Nephron (organoid): ENCODE data around the gene RACGAP1.

ENCODE experiments used
- H3K27ac Mint-ChIP-seq, 3 experiments: 2 replicates each; pipeline ENCODE4 v1.8.0; 2020; ENCODE audit warnings: mixed read lengths in 3 of 3, mild to moderate bottlenecking in 2 of 3, moderate library complexity in 1 of 3
- H3K27me3 Mint-ChIP-seq: 2 replicates; pipeline ENCODE4 v1.8.0; 2021; ENCODE audit warnings: low read depth, mild to moderate bottlenecking, moderate library complexity, mixed read lengths
- H3K36me3 Mint-ChIP-seq: 2 replicates; pipeline ENCODE4 v1.8.0; 2020; ENCODE audit warnings: low read depth, mixed read lengths
- H3K4me1 Mint-ChIP-seq: 2 replicates; pipeline ENCODE4 v1.8.0; 2020; ENCODE audit warnings: mixed read lengths
- H3K4me3 Mint-ChIP-seq, 3 experiments: 2 replicates each; pipeline ENCODE4 v1.8.0; 2020; ENCODE audit warnings: mild to moderate bottlenecking in 3 of 3, mixed read lengths in 3 of 3, moderate library complexity in 2 of 3
- H3K9me3 Mint-ChIP-seq: 2 replicates; pipeline ENCODE4 v1.8.0; 2020; ENCODE audit warnings: mixed read lengths
- TF ChIP-seq, protein P1 (sequence below), 3 experiments: fragments of 200-600 bp; sonication (generic); IDR thresholded peaks; one replicate each; pipeline ENCODE4 v1.5.0; 2021; ENCODE audit warnings: antibody characterized with exemption in 3 of 3; ENCODE audit not compliant: unreplicated experiment in 3 of 3

RACGAP1 gene

DNA sequence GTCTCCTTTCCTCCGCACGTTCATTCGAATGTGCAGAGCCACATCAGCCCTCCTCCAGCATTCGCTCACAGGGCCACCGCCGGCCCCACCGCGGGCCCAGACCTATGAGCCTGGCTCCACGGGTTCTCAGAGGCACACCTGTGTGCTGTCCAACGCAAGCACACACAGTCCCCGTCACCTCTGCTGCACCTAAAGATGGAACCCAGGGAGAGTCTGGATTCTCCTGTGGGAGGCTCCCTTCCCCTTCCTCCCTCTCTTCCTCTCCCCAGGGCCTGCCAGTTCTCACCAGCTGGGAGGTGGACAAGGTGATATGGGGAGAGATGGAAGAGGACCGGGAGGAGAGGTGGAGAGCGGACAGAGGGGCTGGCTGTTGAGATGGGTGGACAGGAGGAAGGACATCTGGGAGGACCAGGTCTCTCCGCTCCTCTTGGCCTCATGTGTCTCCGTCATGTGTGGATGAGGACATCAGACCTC, 57.5 kb downstream of the RACGAP1 start:
- H3K4me1 Mint-ChIP-seq, result peaks cover 2% of the 10 kb centered on the region
- H3K9me3 Mint-ChIP-seq, result no peaks in the 10 kb centered on the region
- H3K36me3 Mint-ChIP-seq, result no peaks in the 10 kb centered on the region
- peak overlapping the region in 1 of 3 experiments; percentile 58 for H3K4me3 Mint-ChIP-seq
- H3K27ac Mint-ChIP-seq, result no peak overlapping the region
- TF ChIP-seq, protein P1, sequence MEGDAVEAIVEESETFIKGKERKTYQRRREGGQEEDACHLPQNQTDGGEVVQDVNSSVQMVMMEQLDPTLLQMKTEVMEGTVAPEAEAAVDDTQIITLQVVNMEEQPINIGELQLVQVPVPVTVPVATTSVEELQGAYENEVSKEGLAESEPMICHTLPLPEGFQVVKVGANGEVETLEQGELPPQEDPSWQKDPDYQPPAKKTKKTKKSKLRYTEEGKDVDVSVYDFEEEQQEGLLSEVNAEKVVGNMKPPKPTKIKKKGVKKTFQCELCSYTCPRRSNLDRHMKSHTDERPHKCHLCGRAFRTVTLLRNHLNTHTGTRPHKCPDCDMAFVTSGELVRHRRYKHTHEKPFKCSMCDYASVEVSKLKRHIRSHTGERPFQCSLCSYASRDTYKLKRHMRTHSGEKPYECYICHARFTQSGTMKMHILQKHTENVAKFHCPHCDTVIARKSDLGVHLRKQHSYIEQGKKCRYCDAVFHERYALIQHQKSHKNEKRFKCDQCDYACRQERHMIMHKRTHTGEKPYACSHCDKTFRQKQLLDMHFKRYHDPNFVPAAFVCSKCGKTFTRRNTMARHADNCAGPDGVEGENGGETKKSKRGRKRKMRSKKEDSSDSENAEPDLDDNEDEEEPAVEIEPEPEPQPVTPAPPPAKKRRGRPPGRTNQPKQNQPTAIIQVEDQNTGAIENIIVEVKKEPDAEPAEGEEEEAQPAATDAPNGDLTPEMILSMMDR (IDR thresholded peaks at IDR 0.05; ENCODE audit: unreplicated experiment in 3 of 3), result no peak
- peaks cover 48% of the 10 kb centered on the region for H3K27me3 Mint-ChIP-seq

DNA sequence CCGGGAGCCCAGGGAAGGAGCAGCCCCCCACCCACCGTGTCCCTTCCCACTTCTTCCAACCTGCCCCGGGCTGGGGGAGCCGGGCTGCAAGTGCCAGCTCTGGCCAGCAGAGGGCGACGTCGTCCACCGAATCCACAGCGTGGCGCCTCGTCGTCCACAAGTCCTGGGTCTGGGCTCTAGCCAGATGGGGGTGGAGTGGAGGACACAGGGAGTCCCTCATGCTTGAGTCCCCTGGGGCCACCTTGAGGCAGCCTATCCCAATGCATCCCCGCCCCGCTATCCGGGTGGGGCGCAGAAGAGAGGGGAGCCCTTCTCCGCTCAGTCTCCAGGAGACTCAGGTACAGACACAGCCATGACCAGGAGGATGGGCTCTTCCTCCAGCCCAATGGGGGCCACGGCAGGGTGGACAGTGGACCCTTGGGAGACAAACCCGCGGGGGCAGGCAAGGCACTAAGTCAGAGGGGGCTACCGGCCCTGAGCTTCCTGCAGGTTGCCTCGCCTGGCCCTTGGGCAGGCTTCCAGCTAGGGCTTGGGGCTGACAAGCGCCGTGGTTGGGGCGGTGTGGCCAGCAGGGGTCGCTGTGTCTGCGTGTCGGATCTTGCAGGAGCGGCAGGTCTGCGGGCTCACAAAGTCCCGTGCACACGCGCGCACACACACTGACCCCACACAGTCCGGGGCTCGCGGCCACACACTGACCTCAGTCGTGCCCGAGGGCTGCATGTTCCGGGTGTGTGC, 58.1 kb downstream of the RACGAP1 start:
- peaks cover 5% of the 10 kb centered on the region for H3K4me1 Mint-ChIP-seq
- no peaks in the 10 kb centered on the region for H3K9me3 Mint-ChIP-seq

DNA sequence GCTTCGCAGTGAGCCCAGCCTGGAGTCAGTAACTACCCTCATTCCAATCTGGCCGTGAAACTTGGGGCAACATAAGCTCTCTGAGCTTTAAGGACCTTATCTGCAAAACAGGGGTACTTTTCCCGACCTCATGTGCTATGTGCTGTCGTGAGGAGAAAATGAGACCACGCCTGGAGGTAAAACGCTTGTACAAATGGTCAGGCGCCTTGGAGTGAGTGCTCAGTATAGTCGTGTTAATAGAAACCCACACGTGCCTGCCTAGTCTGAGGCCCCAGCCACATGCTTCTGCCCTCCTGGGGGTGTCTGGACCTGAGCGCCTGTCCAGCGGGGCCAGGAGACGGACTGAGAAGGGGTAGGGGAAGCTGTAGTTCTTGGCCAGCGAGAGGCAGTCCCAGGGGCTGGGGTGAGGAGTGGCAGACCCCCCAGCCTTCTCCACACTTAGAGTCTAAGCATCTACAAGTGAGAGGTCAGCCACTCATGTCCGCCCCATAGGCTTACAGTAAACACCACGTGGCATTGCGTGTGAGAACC, 58.7 kb downstream of the RACGAP1 start:
- peaks cover 5% of the 10 kb centered on the region for H3K4me1 Mint-ChIP-seq

More for the DNA sequence above, 58.1 kb downstream of the RACGAP1 start:
- TF ChIP-seq, protein P1 (IDR thresholded peaks at IDR 0.05; ENCODE audit: unreplicated experiment in 3 of 3), result peak; percentile 81 to 86 (median 85)
- H3K27ac Mint-ChIP-seq, result peak overlapping the region in 1 of 3 experiments; percentile 23
- H3K27me3 Mint-ChIP-seq, result peaks cover 52% of the 10 kb centered on the region
- peak overlapping the region; percentile 31 to 58 (median 56) for H3K4me3 Mint-ChIP-seq
- no peaks in the 10 kb centered on the region for H3K36me3 Mint-ChIP-seq

DNA sequence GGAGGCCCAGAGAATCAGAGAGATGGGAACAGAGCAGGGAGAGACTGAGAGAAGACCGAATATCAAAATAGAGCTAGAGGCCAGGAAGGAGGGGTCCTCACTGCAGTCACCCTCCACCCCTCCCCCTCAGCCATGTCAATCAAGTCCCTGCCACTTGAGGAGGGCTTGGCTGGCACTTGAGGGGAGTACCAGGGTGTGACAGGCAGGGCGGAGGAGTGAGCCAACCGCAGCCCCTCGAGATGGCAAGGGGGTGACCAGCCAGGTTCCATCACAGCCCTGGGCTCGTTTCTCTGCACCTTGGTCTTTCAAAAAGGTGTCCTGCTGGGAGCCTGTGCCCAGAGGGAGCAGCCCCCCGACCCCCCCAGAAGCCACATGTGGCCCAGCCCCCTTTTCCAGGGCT, 59.5 kb downstream of the RACGAP1 start:
- TF ChIP-seq, protein P1 (IDR thresholded peaks at IDR 0.05; ENCODE audit: unreplicated experiment in 3 of 3), result no peak
- Mint-ChIP-seq H3K27me3 (peaks cover 57% of the 10 kb centered on the region), H3K9me3 (no peaks in the 10 kb centered on the region), H3K27ac (no peak overlapping the region), H3K36me3 (no peaks in the 10 kb centered on the region), H3K4me3 (peak overlapping the region in 1 of 3 experiments; percentile 21), H3K4me1 (peaks cover 5% of the 10 kb centered on the region)

More for the DNA sequence above, 58.7 kb downstream of the RACGAP1 start:
- H3K27me3 Mint-ChIP-seq, result peaks cover 56% of the 10 kb centered on the region
- H3K27ac Mint-ChIP-seq, result peak overlapping the region in 1 of 3 experiments; percentile 37
- peak overlapping the region in 1 of 3 experiments; percentile 24 for H3K4me3 Mint-ChIP-seq
- H3K36me3 Mint-ChIP-seq, result no peaks in the 10 kb centered on the region
- TF ChIP-seq, protein P1 (IDR thresholded peaks at IDR 0.05; ENCODE audit: unreplicated experiment in 3 of 3), result no peak
- no peaks in the 10 kb centered on the region for H3K9me3 Mint-ChIP-seq

DNA sequence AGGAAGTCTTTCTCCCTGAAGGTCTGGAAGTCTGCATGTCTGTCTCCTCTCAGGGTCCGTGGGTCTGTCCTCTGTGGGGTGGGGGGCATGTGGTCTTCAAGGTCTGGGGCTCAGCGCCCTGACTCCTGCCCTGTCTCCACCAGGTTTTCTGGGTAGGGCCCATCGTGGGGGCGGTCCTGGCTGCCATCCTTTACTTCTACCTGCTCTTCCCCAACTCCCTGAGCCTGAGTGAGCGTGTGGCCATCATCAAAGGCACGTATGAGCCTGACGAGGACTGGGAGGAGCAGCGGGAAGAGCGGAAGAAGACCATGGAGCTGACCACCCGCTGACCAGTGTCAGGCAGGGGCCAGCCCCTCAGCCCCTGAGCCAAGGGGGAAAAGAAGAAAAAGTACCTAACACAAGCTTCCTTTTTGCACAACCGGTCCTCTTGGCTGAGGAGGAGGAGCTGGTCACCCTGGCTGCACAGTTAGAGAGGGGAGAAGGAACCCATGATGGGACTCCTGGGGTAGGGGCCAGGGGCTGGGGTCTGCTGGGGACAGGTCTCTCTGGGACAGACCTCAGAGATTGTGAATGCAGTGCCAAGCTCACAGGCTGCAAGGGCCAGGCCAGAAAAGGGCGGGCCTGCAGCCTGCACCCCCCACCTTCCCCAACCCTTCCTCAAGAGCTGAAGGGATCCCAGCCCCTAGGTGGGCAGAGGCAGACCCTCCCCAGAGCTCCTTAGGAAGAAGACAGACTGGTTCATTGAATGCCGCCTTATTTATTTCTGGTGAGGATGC, 60.3 kb downstream of the RACGAP1 start:
- Mint-ChIP-seq H3K4me1 (peaks cover 13% of the 10 kb centered on the region), H3K9me3 (peaks cover 3% of the 10 kb centered on the region), H3K27ac (no peak overlapping the region), H3K36me3 (no peaks in the 10 kb centered on the region), H3K27me3 (peaks cover 65% of the 10 kb centered on the region), H3K4me3 (no peak overlapping the region)
- TF ChIP-seq, protein P1 (IDR thresholded peaks at IDR 0.05; ENCODE audit: unreplicated experiment in 3 of 3), result no peak
